WTC11 (cell line): ENCODE data around the gene TCL1B. TPM values are rescaled to one million over a fixed set of nuclear protein-coding genes. Genes with fewer than 3 reads are reported as not detected.
A peak's percentile ranks its signal among the peaks of the same experiment; 100 is the strongest.

Source experiments
- ATAC-seq: fragments of 200-7000 bp; cut with Tn5 transposase; 2 replicates; pipeline ENCODE4 v1.10.0; 2021; ENCODE audit warnings: mild to moderate bottlenecking, moderate library complexity
- Bru-seq: library from RNA; stranded (reverse); fragments of 400-500 nt; gene quantifications from one replicate; lab custom pipeline; 2021; lab: Mats Ljungman, UMichigan
- CTCF ChIA-PET: fragments of 300-600 bp; sonication (Branson Sonifier 250); formaldehyde crosslinking; loops from one replicate; lab custom pipeline; 2021; ENCODE audit warnings: antibody characterized with exemption; lab: Charles Lee
- POLR2A ChIA-PET: fragments of 350-600 bp; sonication (Branson Sonifier 250); formaldehyde crosslinking; loops from one replicate; lab custom pipeline; 2021; ENCODE audit warnings: antibody characterized with exemption; lab: Charles Lee
- DNase-seq: peaks from one replicate; pipeline ENCODE4 v3.0.0; 2021; ENCODE audit warnings: low spot score
- H3K27ac Mint-ChIP-seq: 2 replicates; pipeline ENCODE4 v1.8.0; 2021; ENCODE audit warnings: mixed read lengths
- H3K27me3 Mint-ChIP-seq: 2 replicates; pipeline ENCODE4 v1.8.0; 2021; ENCODE audit warnings: low read depth, mild to moderate bottlenecking, moderate library complexity, mixed read lengths
- H3K36me3 Mint-ChIP-seq: 2 replicates; pipeline ENCODE4 v1.8.0; 2021; ENCODE audit warnings: mixed read lengths
- H3K4me1 Mint-ChIP-seq: 2 replicates; pipeline ENCODE4 v1.8.0; 2022; ENCODE audit warnings: mixed read lengths
- H3K4me3 Mint-ChIP-seq: 2 replicates; pipeline ENCODE4 v1.8.0; 2021; ENCODE audit warnings: mild to moderate bottlenecking, moderate library complexity, mixed read lengths
- H3K9me3 Mint-ChIP-seq: 2 replicates; pipeline ENCODE4 v1.8.0; 2021; ENCODE audit warnings: mixed read lengths
- AR ChIP-seq: fragments of 250-450 bp; sonication (Bioruptor Pico); IDR thresholded peaks from 2 replicates; pipeline ENCODE4 v1.9.0; 2021; ENCODE audit warnings: mild to moderate bottlenecking
- CREB1 ChIP-seq: sonication (generic); formaldehyde crosslinking; IDR thresholded peaks from 2 replicates; pipeline ENCODE4 v1.8.0; 2023; ENCODE audit warnings: mild to moderate bottlenecking, missing genetic modification reagents
- EMX1 ChIP-seq: fragments of 250-450 bp; sonication (Bioruptor Pico); IDR thresholded peaks from 2 replicates; pipeline ENCODE4 v1.8.0; 2021; ENCODE audit warnings: mild to moderate bottlenecking
- ERG ChIP-seq: fragments of 250-450 bp; sonication (Bioruptor Pico); IDR thresholded peaks from 2 replicates; pipeline ENCODE4 v1.8.0; 2021; ENCODE audit warnings: mild to moderate bottlenecking
- FOXP4 ChIP-seq: sonication (generic); formaldehyde crosslinking; IDR thresholded peaks from 2 replicates; pipeline ENCODE4 v1.8.0; 2022; ENCODE audit warnings: mild to moderate bottlenecking, missing genetic modification reagents
- GABPB1 ChIP-seq: sonication (generic); formaldehyde crosslinking; IDR thresholded peaks from 2 replicates; pipeline ENCODE4 v1.8.1; 2023; ENCODE audit warnings: mild to moderate bottlenecking, missing genetic modification reagents
- GRHL2 ChIP-seq: fragments of 250-450 bp; sonication (Bioruptor Pico); IDR thresholded peaks from 2 replicates; pipeline ENCODE4 v1.8.0; 2022; ENCODE audit warnings: mild to moderate bottlenecking, moderate library complexity; ENCODE audit not compliant: insufficient replicate concordance, severe bottlenecking
- JUN ChIP-seq: sonication (generic); formaldehyde crosslinking; IDR thresholded peaks from 2 replicates; pipeline ENCODE4 v1.8.0; 2023; ENCODE audit warnings: mild to moderate bottlenecking, missing genetic modification reagents
- MLX ChIP-seq: sonication (generic); formaldehyde crosslinking; IDR thresholded peaks from 2 replicates; pipeline ENCODE4 v1.8.1; 2023; ENCODE audit warnings: mild to moderate bottlenecking, missing genetic modification reagents, moderate library complexity
- PRRX2 ChIP-seq: fragments of 250-450 bp; sonication (Bioruptor Pico); IDR thresholded peaks from 2 replicates; pipeline ENCODE4 v1.8.0; 2021; ENCODE audit warnings: mild to moderate bottlenecking
- RELA ChIP-seq: sonication (generic); formaldehyde crosslinking; IDR thresholded peaks from 2 replicates; pipeline ENCODE4 v1.8.1; 2022; ENCODE audit warnings: missing genetic modification reagents, mild to moderate bottlenecking, borderline replicate concordance
- SOX15 ChIP-seq: fragments of 250-450 bp; sonication (Bioruptor Pico); IDR thresholded peaks from 2 replicates; pipeline ENCODE4 v1.9.0; 2021; ENCODE audit warnings: mild to moderate bottlenecking
- TP53 ChIP-seq: sonication (generic); formaldehyde crosslinking; IDR thresholded peaks from 2 replicates; pipeline ENCODE4 v1.8.1; 2023; ENCODE audit warnings: mild to moderate bottlenecking, missing genetic modification reagents
- USF2 ChIP-seq: sonication (generic); formaldehyde crosslinking; IDR thresholded peaks from 2 replicates; pipeline ENCODE4 v1.8.1; 2023; ENCODE audit warnings: mild to moderate bottlenecking, missing genetic modification reagents, moderate library complexity
- ZNF219 ChIP-seq: sonication (generic); formaldehyde crosslinking; IDR thresholded peaks from 2 replicates; pipeline ENCODE4 v1.8.0; 2023; ENCODE audit warnings: missing genetic modification reagents, mild to moderate bottlenecking, borderline replicate concordance
- ZNF263 ChIP-seq: sonication (generic); formaldehyde crosslinking; IDR thresholded peaks from 2 replicates; pipeline ENCODE4 v1.8.1; 2022; ENCODE audit warnings: low read depth, mild to moderate bottlenecking, moderate library complexity, missing genetic modification reagents
- ZNF396 ChIP-seq: fragments of 250-450 bp; sonication (Bioruptor Pico); IDR thresholded peaks from 2 replicates; pipeline ENCODE4 v1.8.0; 2021; ENCODE audit warnings: mild to moderate bottlenecking, moderate library complexity, borderline replicate concordance
- ZNF512 ChIP-seq: sonication (generic); formaldehyde crosslinking; IDR thresholded peaks from 2 replicates; pipeline ENCODE4 v1.8.1; 2022; ENCODE audit warnings: missing genetic modification reagents, borderline replicate concordance
- long read RNA-seq, 3 experiments: library from RNA in 1 of 3; library from capped mRNA in 1 of 3; library from polyadenylated mRNA in 1 of 3; unstranded in 2 of 3; stranded (forward) in 1 of 3; transcript quantifications; one replicate each; pipeline ENCODE4 v2.0.0, GENCODE V29; 2021
- total RNA-seq: library from RNA; stranded (reverse); gene quantifications from 3 replicates; pipeline ENCODE4 v1.2.3, GENCODE V29; 2021

The TCL1B gene
- total RNA-seq (5.7 to 7.2 TPM (median 7.0 TPM) in 3 replicates), Bru-seq, nascent RNA (percentile 35 among the genes with signal in this experiment)
- long read RNA-seq, experiment 1, transcript TCL1B-201 (4 exons, 1,166 nt): major isoform, 10 of 13 reads
- long read RNA-seq, experiment 1, partial matches to known transcripts: 0 of 13 reads
- long read RNA-seq, experiment 1, other reads (novel, unspliced or antisense): 0 of 13 reads
- long read RNA-seq, experiment 2, partial matches to known transcripts: 1 of 14 reads
- long read RNA-seq, experiment 2, other reads (novel, unspliced or antisense): 13 of 14 reads
- long read RNA-seq, experiment 3, transcript TCL1B-201 (4 exons, 1,166 nt): major isoform, 7 of 7 reads
- long read RNA-seq, experiment 3, partial matches to known transcripts: 0 of 7 reads
- long read RNA-seq, experiment 3, other reads (novel, unspliced or antisense): 0 of 7 reads

GRCh38 chr14:95685978-95686922, at the start of gene TCL1B:
TCL1B (plus strand) TSS chr14:95686426; CDS start chr14:95686468, 42 bp downstream.
- Mint-ChIP-seq H3K36me3 (no peaks in the 10 kb centered on the region), H3K9me3 (no peaks in the 10 kb centered on the region), H3K4me1 (peaks cover 27% of the 10 kb centered on the region), H3K4me3 (no peak within 1 kb of the TSS)
- POLR2A ChIA-PET: interaction anchor here (0.5 to 1.2 kb wide), 2 partner anchors 28 to 34 kb away, joined by 3 to 5 read pairs; partner anchors contain the start of gene TCL1A
- DNase-seq: peak; percentile 50
- peak; percentile 46 for ATAC-seq
- TF ChIP-seq CREB1 (CRISPR knock-in tag) (no peak), ZNF263 (CRISPR knock-in tag) (peak; percentile 73)
- TF ChIP-seq, all 79 proteins: peak for 1
- Mint-ChIP-seq H3K27ac (0 out of 2 replicates have a peak within 1 kb of the TSS, but pooled peaks have one; percentile 26), H3K27me3 (peaks cover 20% of the 10 kb centered on the region)
- CTCF ChIA-PET: interaction anchor here (0.6 to 3.3 kb wide), 22 partner anchors 11 to 412 kb away, joined by 3 to 16 read pairs (median 4); no protein-coding TSS in a partner anchor

GRCh38 chr14:95644981-95645380, 41.2 kb upstream of the TCL1B start:
- H3K9me3 Mint-ChIP-seq: no peaks in the 10 kb centered on the region
- POLR2A ChIA-PET: no interaction called here
- no peak for TF ChIP-seq ZNF512
- TF ChIP-seq SOX15: no peak
- no peak for TF ChIP-seq JUN (CRISPR knock-in tag)
- no peak for TF ChIP-seq MLX (CRISPR knock-in tag)
- TF ChIP-seq ERG (CRISPR knock-in tag): no peak
- no peaks in the 10 kb centered on the region for H3K36me3 Mint-ChIP-seq
- no peak overlapping the region for H3K4me3 Mint-ChIP-seq
- DNase-seq (no peak), ATAC-seq (no peak)
- H3K27me3 Mint-ChIP-seq: peaks cover 7% of the 10 kb centered on the region; the same call in 1 of the 2 replicates
- H3K4me1 Mint-ChIP-seq: no peaks in the 10 kb centered on the region
- no peak overlapping the region for H3K27ac Mint-ChIP-seq
- CTCF ChIA-PET: no interaction called here

- Mint-ChIP-seq H3K4me1 (no peaks in the 10 kb centered on the region; the same call in 1 of the 2 replicates), H3K4me3 (no peak overlapping the region), H3K36me3 (no peaks in the 10 kb centered on the region), H3K9me3 (no peaks in the 10 kb centered on the region), H3K27ac (no peak overlapping the region), H3K27me3 (peaks cover 7% of the 10 kb centered on the region; the same call in 1 of the 2 replicates)
- ChIA-PET CTCF (no interaction called here), POLR2A (no interaction called here)
- DNase-seq: no peak
- ATAC-seq: no peak
- TF ChIP-seq ZNF219 (no peak), USF2 (CRISPR knock-in tag) (no peak), GABPB1 (CRISPR knock-in tag) (no peak), RELA (no peak), AR (no peak), ZNF263 (CRISPR knock-in tag) (no peak), EMX1 (CRISPR knock-in tag) (no peak), GRHL2 (CRISPR knock-in tag) (no peak), PRRX2 (no peak), ZNF396 (CRISPR knock-in tag) (no peak), FOXP4 (CRISPR knock-in tag) (no peak), TP53 (CRISPR knock-in tag) (no peak)
These were observed 40.7 kb upstream of the TCL1B start for GRCh38 chr14:95645389-95645996.
